Endometrial microvascular endothelial cells (primary cell): ENCODE measurements around the gene DOC2B. TPM values are rescaled to one million over a fixed set of nuclear protein-coding genes. Genes with fewer than 3 reads are reported as not detected.
"Not testable (repeated sequence)": the region's sequence is repeated elsewhere in the genome, so short reads cannot be mapped to it uniquely, and the experiment has no call there.

Source experiments
- in situ Hi-C: cut with HindIII; loops from 2 replicates; pipeline ENCODE4 v1.10.0; 2017; ENCODE audit warnings: low sequenced_read_pairs, low pct_unique_long_range_greater_than_20kb; ENCODE audit errors: inconsistent ontology term
- total RNA-seq: library from RNA; depleted of rRNA; stranded (reverse); fragments of >200 nt; gene quantifications from one replicate; pipeline ENCODE4 v1.2.3, GENCODE V29; 2015; ENCODE audit errors: inconsistent ontology term

The DOC2B gene
- total RNA-seq, 1 donor from 2014 or later: 4.7 TPM

DNA sequence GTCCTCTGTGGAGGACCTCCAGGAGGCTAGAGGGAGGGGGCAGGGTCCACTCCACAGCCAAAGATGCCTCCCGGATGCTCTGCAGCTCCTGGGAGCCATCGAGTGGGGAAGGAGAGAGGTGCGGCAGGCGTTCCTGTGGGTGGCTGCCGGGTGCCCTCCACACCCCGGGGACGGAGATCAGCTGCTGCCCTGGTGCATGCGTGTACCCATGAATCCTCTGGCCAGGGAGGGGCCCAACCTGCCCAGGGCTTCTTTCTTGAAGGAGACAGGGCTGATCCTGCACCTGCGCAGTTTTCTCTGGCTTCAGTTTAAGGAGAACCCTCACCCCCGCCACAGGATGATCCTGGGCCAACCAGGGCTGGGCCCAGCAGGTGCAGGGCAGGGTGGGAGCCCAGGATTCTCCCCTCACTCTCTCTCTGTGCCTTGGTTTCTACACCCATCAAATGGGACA lies 33.5 kb upstream of the DOC2B start:
- in situ Hi-C loops: no loop called here

- in situ Hi-C loops: no loop called here
These were observed 32.0 kb upstream of the DOC2B start for GRCh38 chr17:213286-214105.

DNA sequence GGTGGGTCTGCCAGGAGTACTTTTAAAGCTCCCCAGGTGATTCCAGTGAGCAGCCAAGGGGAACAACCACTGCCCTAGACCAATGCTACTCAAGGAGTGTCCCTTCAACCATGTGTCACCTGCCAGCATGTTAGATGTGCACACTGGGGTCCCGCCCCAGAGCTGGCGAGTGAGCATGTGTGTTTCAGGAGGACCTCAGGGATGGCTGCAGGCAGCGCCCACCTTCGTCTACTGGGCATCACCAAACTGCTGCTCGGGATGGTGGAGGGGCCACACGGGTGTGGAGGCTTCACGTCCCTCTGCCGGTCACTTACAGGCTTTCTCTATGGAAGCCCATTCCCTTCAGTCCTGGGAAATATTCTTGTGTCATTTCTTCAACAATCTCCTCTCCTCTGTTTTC lies 29.0 kb upstream of the DOC2B start:
- in situ Hi-C loops: no loop called here

GRCh38 chr17:208429-208828 lies 27.0 kb upstream of the DOC2B start:
- in situ Hi-C loops: no loop called here

DNA sequence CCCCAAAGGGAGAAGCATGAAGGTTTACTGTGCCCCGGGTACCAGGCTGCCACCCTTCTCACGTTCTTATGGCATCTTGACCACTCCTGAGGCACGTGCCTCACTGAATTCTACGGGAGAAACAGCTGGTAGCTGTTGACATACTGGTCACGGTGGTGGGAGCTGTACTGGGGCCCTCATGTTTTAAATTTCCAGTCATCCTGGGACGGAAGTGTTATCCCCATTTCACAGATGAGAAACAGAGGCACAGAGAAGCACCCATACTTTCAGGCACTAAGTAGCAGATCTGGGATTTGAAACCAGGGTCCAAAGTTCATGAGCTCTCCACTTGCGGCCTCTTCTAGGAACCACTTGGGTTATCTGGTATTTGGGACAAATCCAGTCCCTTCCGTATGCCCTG lies 26.3 kb upstream of the DOC2B start:
- in situ Hi-C loops: no loop called here

GRCh38 chr17:206941-207560 lies 25.6 kb upstream of the DOC2B start:
- in situ Hi-C loops: no loop called here

DNA sequence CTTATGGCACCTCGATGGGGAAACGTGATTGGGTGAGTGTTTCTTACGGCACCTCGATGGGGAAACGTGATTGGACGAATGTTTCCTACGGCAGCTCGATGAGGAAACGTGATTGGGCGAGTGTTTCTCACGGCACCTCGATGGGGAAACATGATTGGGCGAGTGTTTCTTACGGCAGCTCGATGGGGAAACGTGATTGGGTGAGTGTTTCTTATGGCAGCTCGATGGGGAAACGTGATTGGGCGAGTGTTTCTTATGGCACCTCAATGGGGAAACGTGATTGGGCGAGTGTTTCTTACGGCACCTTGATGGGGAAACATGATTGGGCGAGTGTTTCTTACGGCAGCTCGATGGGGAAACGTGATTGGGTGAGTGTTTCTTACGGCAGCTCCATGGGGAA lies 25.0 kb upstream of the DOC2B start:
- in situ Hi-C loops: not testable (repeated sequence)

DNA sequence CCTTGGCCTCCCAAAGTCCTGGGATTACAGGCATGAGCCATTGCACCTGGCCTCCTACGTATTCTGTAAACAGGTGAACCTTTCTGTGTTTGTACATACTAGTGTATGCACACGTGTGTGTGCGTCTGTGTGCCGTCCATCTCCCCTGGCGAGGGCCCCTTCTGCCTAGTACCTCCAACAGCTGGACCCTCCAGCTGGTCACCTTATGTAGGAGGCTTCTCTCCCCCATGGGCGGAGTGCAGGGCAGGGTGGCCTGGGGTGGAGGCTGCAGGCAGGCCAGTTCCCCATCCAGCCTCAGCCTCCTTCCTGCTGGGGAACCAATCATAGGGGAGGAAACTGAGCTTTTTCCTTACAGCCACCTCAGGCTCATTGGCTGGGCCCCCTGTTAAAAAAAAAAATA lies 24.4 kb upstream of the DOC2B start:
- in situ Hi-C loops: no loop called here

- in situ Hi-C loops: no loop called here
These were observed 23.8 kb upstream of the DOC2B start for GRCh38 chr17:205148-205669.

GRCh38 chr17:204427-205147 lies 23.1 kb upstream of the DOC2B start:
- in situ Hi-C loops: no loop called here

GRCh38 chr17:202501-202951 lies 21.1 kb upstream of the DOC2B start:
- in situ Hi-C loops: no loop called here

DNA sequence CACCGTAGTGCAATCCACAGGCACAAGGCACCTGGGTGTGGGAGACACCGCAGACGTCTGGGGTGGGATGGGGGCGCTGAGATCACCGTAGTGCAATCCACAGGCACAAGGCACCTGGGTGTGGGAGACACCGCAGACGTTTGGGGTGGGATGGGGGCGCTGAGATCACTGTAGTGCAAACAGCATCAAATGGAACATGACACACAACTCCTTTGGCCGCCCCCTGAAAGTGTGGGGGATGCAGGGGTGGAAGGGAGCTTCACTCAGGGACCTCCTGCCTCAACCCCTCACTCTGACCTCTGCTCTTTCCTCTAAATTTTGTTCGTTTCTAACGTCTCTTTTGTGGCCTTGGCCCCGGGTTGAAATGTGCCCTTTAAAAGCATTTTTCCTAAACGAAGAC lies 20.3 kb upstream of the DOC2B start:
- in situ Hi-C loops: not testable (repeated sequence)

- in situ Hi-C loops: not testable (repeated sequence)
These were observed 19.8 kb upstream of the DOC2B start for GRCh38 chr17:201257-201656.

DNA sequence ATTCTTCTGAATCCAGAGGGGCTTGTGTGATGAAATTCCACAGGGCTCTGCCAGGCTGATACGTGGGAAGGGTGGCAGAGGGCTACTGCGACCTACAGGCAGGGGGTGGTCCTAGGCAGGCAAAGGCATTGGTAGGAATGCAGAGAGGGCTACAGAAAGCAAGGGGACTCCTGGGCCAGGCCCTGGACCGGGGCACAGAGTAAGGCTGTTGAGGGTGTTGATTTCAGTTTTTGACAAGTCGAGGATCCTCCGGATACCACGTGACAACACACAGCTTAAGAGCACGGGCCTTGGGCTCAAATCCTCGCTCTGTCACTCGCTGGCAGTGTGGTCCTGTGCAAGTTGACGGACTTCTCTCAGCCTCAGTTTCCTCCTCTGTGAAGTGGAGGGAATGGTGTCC lies 19.1 kb upstream of the DOC2B start:
- in situ Hi-C loops: no loop called here

- in situ Hi-C loops: no loop called here
These were observed 18.5 kb upstream of the DOC2B start for GRCh38 chr17:199806-200545.

- in situ Hi-C loops: no loop called here
These were observed 17.7 kb upstream of the DOC2B start for GRCh38 chr17:199191-199604.

- in situ Hi-C loops: not testable (repeated sequence)
These were observed 16.8 kb upstream of the DOC2B start for GRCh38 chr17:198225-198624.

DNA sequence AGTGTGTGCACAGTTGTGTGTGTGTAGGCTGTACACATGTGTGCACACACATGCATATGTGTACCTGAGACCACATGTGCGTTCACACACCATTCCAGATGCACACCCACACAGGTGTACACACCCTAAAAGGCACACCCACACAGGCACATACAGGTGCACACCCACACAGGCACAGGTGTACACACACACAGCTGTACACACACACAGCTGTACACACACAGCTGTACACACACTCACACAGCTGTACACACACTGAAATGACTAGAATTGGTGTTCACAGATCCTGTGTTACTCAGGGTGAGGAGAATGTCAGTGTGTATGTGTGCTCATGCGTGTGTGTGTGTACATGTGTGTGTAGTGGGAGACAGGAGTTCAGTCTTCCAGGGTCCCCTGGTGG lies 15.9 kb upstream of the DOC2B start:
- in situ Hi-C loops: no loop called here
